H9 (cell line): ENCODE results near the gene EPC2. TPM values are rescaled to one million over a fixed set of nuclear protein-coding genes. Genes with fewer than 3 reads are reported as not detected.

Experiments
- DNase-seq: peaks from one replicate; pipeline ENCODE4 v3.0.0-alpha.2; 2017
- H2AFZ ChIP-seq: one replicate; pipeline ENCODE4 v1.6.1; 2013; ENCODE audit warnings: mild to moderate bottlenecking, low read length, control low read depth, moderate library complexity
- H2AK5ac ChIP-seq: 2 replicates; pipeline ENCODE4 v1.6.1; 2013; ENCODE audit warnings: low read length, control low read depth, mixed read lengths; ENCODE audit not compliant: insufficient read length
- H2BK120ac ChIP-seq: one replicate; pipeline ENCODE4 v1.6.1; 2013; ENCODE audit warnings: low read depth, mild to moderate bottlenecking, low read length, control low read depth, inconsistent platforms; ENCODE audit not compliant: poor library complexity, severe bottlenecking
- H2BK12ac ChIP-seq: 2 replicates; pipeline ENCODE4 v1.6.1; 2013; ENCODE audit warnings: low read length, control low read depth, mixed read lengths, low read depth; ENCODE audit not compliant: insufficient read length
- H2BK15ac ChIP-seq: 2 replicates; pipeline ENCODE4 v1.6.1; 2013; ENCODE audit warnings: low read depth, low read length, control low read depth
- H2BK20ac ChIP-seq: one replicate; pipeline ENCODE4 v1.6.1; 2013; ENCODE audit warnings: low read depth, mild to moderate bottlenecking, low read length, control low read depth, inconsistent platforms; ENCODE audit not compliant: poor library complexity, severe bottlenecking
- H2BK5ac ChIP-seq: 2 replicates; pipeline ENCODE4 v1.6.1; 2013; ENCODE audit warnings: low read length, control low read depth, mixed read lengths; ENCODE audit not compliant: insufficient read length
- H3K14ac ChIP-seq: 2 replicates; pipeline ENCODE4 v1.6.1; 2013; ENCODE audit warnings: low read length, control low read depth; ENCODE audit not compliant: insufficient read depth
- H3K18ac ChIP-seq: 2 replicates; pipeline ENCODE4 v1.6.1; 2013; ENCODE audit warnings: low read depth, mild to moderate bottlenecking, mixed read lengths, low read length, control low read depth; ENCODE audit not compliant: insufficient read length
- H3K23ac ChIP-seq: 2 replicates; pipeline ENCODE4 v1.6.1; 2013; ENCODE audit warnings: low read length, control low read depth, mixed read lengths, low read depth; ENCODE audit not compliant: insufficient read length
- H3K23me2 ChIP-seq: 2 replicates; pipeline ENCODE4 v1.6.1; 2013; ENCODE audit warnings: low read depth, mild to moderate bottlenecking, mixed read lengths, low read length, control low read depth; ENCODE audit not compliant: insufficient read length, poor library complexity, severe bottlenecking
- H3K27ac ChIP-seq: 2 replicates; pipeline ENCODE4 v1.5.1; 2013; ENCODE audit warnings: low read length, control low read depth, mixed read lengths, low read depth; ENCODE audit not compliant: insufficient read length
- H3K27me3 ChIP-seq: 2 replicates; pipeline ENCODE4 v1.6.1; 2013; ENCODE audit warnings: low read length, control low read depth, inconsistent platforms; ENCODE audit not compliant: insufficient read depth
- H3K4ac ChIP-seq: 2 replicates; pipeline ENCODE4 v1.6.1; 2013; ENCODE audit warnings: low read depth, mild to moderate bottlenecking, control low read depth, inconsistent platforms, low read length, moderate library complexity
- H3K4me1 ChIP-seq: 2 replicates; pipeline ENCODE4 v1.6.1; 2013; ENCODE audit warnings: low read length, control low read depth, inconsistent platforms; ENCODE audit not compliant: insufficient read depth
- H3K4me2 ChIP-seq: 2 replicates; pipeline ENCODE4 v1.6.1; 2013; ENCODE audit warnings: low read length, control low read depth, mixed read lengths; ENCODE audit not compliant: insufficient read length, insufficient read depth
- H3K56ac ChIP-seq: 2 replicates; pipeline ENCODE4 v1.6.1; 2013; ENCODE audit warnings: low read depth, mild to moderate bottlenecking, mixed read lengths, low read length, control low read depth; ENCODE audit not compliant: insufficient read length
- H3K79me1 ChIP-seq: 2 replicates; pipeline ENCODE4 v1.6.1; 2013; ENCODE audit warnings: low read depth, mild to moderate bottlenecking, moderate library complexity, low read length, control low read depth, inconsistent platforms; ENCODE audit not compliant: insufficient read depth, poor library complexity, severe bottlenecking
- H3K79me2 ChIP-seq: 2 replicates; pipeline ENCODE4 v1.6.1; 2013; ENCODE audit warnings: low read length, control low read depth, inconsistent platforms; ENCODE audit not compliant: insufficient read depth
- H3K9ac ChIP-seq: 2 replicates; pipeline ENCODE4 v1.6.1; 2013; ENCODE audit warnings: low read length, control low read depth, mixed read lengths; ENCODE audit not compliant: insufficient read length; ENCODE audit errors: extremely low read depth
- H3K9me3 ChIP-seq: one replicate; pipeline ENCODE4 v1.6.1; 2013; ENCODE audit warnings: low read depth, low read length, inconsistent platforms; ENCODE audit not compliant: control insufficient read depth
- H3T11ph ChIP-seq: one replicate; pipeline ENCODE4 v1.6.1; 2013; ENCODE audit warnings: mild to moderate bottlenecking, low read length, control low read depth, inconsistent platforms
- H4K20me1 ChIP-seq: one replicate; pipeline ENCODE4 v1.6.1; 2013; ENCODE audit not compliant: control insufficient read depth, insufficient read length, insufficient read depth
- H4K5ac ChIP-seq: 2 replicates; pipeline ENCODE4 v1.6.1; 2013; ENCODE audit warnings: low read depth, mild to moderate bottlenecking, mixed read lengths, low read length, control low read depth; ENCODE audit not compliant: insufficient read length
- H4K8ac ChIP-seq: replicated peaks from 2 replicates; pipeline ENCODE4 v1.6.1; 2013; ENCODE audit warnings: low read length, control low read depth, mixed read lengths, low read depth; ENCODE audit not compliant: insufficient read length
- H4K91ac ChIP-seq: 2 replicates; pipeline ENCODE4 v1.6.1; 2013; ENCODE audit warnings: low read depth, mild to moderate bottlenecking, moderate library complexity, mixed read lengths, low read length, control low read depth; ENCODE audit not compliant: insufficient read length
- H3K27ac Mint-ChIP-seq, 3 experiments: 2 replicates in 2 of 3; 3 replicates in 1 of 3; pipeline ENCODE4 v1.8.0; 2020 to 2021; ENCODE audit warnings: mixed read lengths in 3 of 3, mild to moderate bottlenecking in 1 of 3, moderate library complexity in 1 of 3
- H3K27me3 Mint-ChIP-seq: 2 replicates; pipeline ENCODE4 v1.8.0; 2021; ENCODE audit warnings: low read depth, mild to moderate bottlenecking, moderate library complexity, mixed read lengths
- H3K36me3 Mint-ChIP-seq, 3 experiments: 2 replicates in 2 of 3; 3 replicates in 1 of 3; pipeline ENCODE4 v1.8.0; 2020 to 2021; ENCODE audit warnings: low read depth in 3 of 3, mixed read lengths in 3 of 3; ENCODE audit not compliant: insufficient read depth in 1 of 3
- H3K4me1 Mint-ChIP-seq, 2 experiments: 2 replicates each; pipeline ENCODE4 v1.8.0; 2020; ENCODE audit warnings: mixed read lengths in 2 of 2
- H3K4me3 Mint-ChIP-seq, 2 experiments: 2 replicates in 1 of 2; 3 replicates in 1 of 2; pipeline ENCODE4 v1.8.0; 2020 to 2021; ENCODE audit warnings: mild to moderate bottlenecking in 2 of 2, mixed read lengths in 2 of 2, moderate library complexity in 1 of 2
- H3K9me3 Mint-ChIP-seq, 2 experiments: 2 replicates in 1 of 2; 3 replicates in 1 of 2; pipeline ENCODE4 v1.8.0; 2020; ENCODE audit warnings: mild to moderate bottlenecking in 2 of 2, mixed read lengths in 2 of 2, moderate library complexity in 1 of 2
- CTCF ChIP-seq: fragments of 200-600 bp; sonication (generic); conservative IDR thresholded peaks from 3 replicates; pipeline ENCODE4 v1.8.0; 2021; ENCODE audit warnings: antibody characterized with exemption, mild to moderate bottlenecking
- WGBS: extraction: QIAGEN DNeasy Blood & Tissue Kit; methylation state at CpG from one replicate; pipeline ENCODE4 v1.1.7; 2013; ENCODE audit warnings: missing lambda C conversion rate, low lambda C conversion rate, mixed read lengths; ENCODE audit not compliant: insufficient read length; ENCODE audit errors: extremely low coverage; 5-methylcytosine and 5-hydroxymethylcytosine counted together
- total RNA-seq: library from RNA; stranded (reverse); gene quantifications from 2 replicates; pipeline ENCODE4 v1.2.1, GENCODE V29; 2021

Gene EPC2
- total RNA-seq, 1 experiment from 2014 or later = 31.3 TPM

- no peak overlapping the region for H3K4me3 Mint-ChIP-seq
- no peak for TF ChIP-seq CTCF
- WGBS = no CpG with 5 or more reads among the region's 3 CpGs
Observed at GRCh38 chr2:148796735-148797512, 152.4 kb downstream of the EPC2 start.

More at GRCh38 chr2:148796735-148797512, 152.4 kb downstream of the EPC2 start:
- no peak overlapping the region for H3K27ac Mint-ChIP-seq
- H4K5ac ChIP-seq = no peak overlapping the region
- H4K20me1 ChIP-seq = no peaks in the 10 kb centered on the region
- no peak overlapping the region for H3K18ac ChIP-seq
- no peaks in the 10 kb centered on the region for H3K9me3 ChIP-seq
- no peak overlapping the region for H2BK12ac ChIP-seq
- no peak overlapping the region for H3K4me2 ChIP-seq
- H2BK120ac ChIP-seq = no peak overlapping the region
- H3K27ac ChIP-seq = no peak overlapping the region
- H3K79me1 ChIP-seq = no peaks in the 10 kb centered on the region
- H2BK15ac ChIP-seq = no peak overlapping the region
- no peaks in the 10 kb centered on the region for H3K27me3 Mint-ChIP-seq
- H3K9me3 Mint-ChIP-seq = no peaks in the 10 kb centered on the region; a peak in 2 of 5 replicates
- DNase-seq = no peak
- no peak overlapping the region for H2AFZ ChIP-seq
- no peak overlapping the region for H2BK20ac ChIP-seq
- H2AK5ac ChIP-seq = no peak overlapping the region
- no peak overlapping the region for H4K91ac ChIP-seq
- no peak overlapping the region for H3K9ac ChIP-seq
- no peaks in the 10 kb centered on the region for H3K79me2 ChIP-seq
- H3K23ac ChIP-seq = no peak overlapping the region
- H3K4me1 ChIP-seq = no peaks in the 10 kb centered on the region
- H4K8ac ChIP-seq = no peak overlapping the region
- H3K36me3 Mint-ChIP-seq = no peaks in the 10 kb centered on the region; a peak in 1 of 7 replicates
- no peak overlapping the region for H3T11ph ChIP-seq
- H3K23me2 ChIP-seq = no peaks in the 10 kb centered on the region
- H3K56ac ChIP-seq = no peak overlapping the region
- no peak overlapping the region for H3K4ac ChIP-seq
- H2BK5ac ChIP-seq = no peak overlapping the region
- no peaks in the 10 kb centered on the region for H3K27me3 ChIP-seq
- H3K14ac ChIP-seq = no peak overlapping the region
- H3K4me1 Mint-ChIP-seq = peaks cover 0 to 6% of the 10 kb centered on the region in 2 experiments; a peak in 2 of 4 replicates
